GM12878 (cell line): ENCODE data around the gene BTBD7. TPM values are rescaled to one million over a fixed set of nuclear protein-coding genes. Genes with fewer than 3 reads are reported as not detected.

Source experiments
- ATAC-seq: fragments of 200-7000 bp; cut with Tn5 transposase; 3 replicates; pipeline ENCODE4 v1.9.1; 2020; ENCODE audit warnings: mild to moderate bottlenecking, moderate library complexity
- BruUV-seq: library from RNA; stranded (reverse); fragments of 400-500 nt; replicated peaks from 2 replicates; lab custom pipeline; 2021; lab: Mats Ljungman, UMichigan
- CTCF ChIA-PET: fragments of 300-600 bp; sonication (Branson Sonifier 250); formaldehyde crosslinking; extraction: SDS; loops from one replicate; lab custom pipeline; 2021; ENCODE audit warnings: inconsistent platforms; lab: Yijun Ruan, JAX
- POLR2A ChIA-PET: fragments of 350-600 bp; formaldehyde crosslinking; extraction: SDS; loops from one replicate; lab custom pipeline; 2021; ENCODE audit warnings: inconsistent platforms; lab: Charles Lee
- RAD21 ChIA-PET: fragments of 300-600 bp; sonication (Branson Sonifier 250); formaldehyde crosslinking; loops from one replicate; lab custom pipeline; 2023; ENCODE audit warnings: antibody characterized with exemption; ENCODE audit not compliant: unreplicated experiment; lab: Charles Lee
- SMC1A ChIA-PET: fragments of 300-600 bp; sonication (Branson Sonifier 250); formaldehyde crosslinking; loops from one replicate; lab custom pipeline; 2023; ENCODE audit not compliant: unreplicated experiment, uncharacterized antibody; lab: Charles Lee
- DNase-seq: peaks from one replicate; pipeline ENCODE4 v3.0.0-alpha.2; 2011; ENCODE audit warnings: low read depth, low spot score
- FAIRE-seq: peaks from 3 replicates; lab custom pipeline; 2011; peaks lifted over from hg19 to GRCh38; lab: Jason Lieb, UNC
- H2AFZ ChIP-seq: 2 replicates; pipeline ENCODE4 v1.6.0; 2011; ENCODE audit warnings: low read depth, low read length, control low read depth; ENCODE audit not compliant: control insufficient read depth
- H3K27ac ChIP-seq: 2 replicates; pipeline ENCODE4 v1.5.1; 2011; ENCODE audit warnings: control low read depth; ENCODE audit not compliant: control insufficient read depth, insufficient read depth
- H3K27me3 ChIP-seq, 2 experiments: replicated peaks in 1 of 2; 2 replicates each; pipeline versions ENCODE4 v1.6.0 to v1.6.1; 2011; ENCODE audit warnings: low read length in 1 of 2; ENCODE audit not compliant: control insufficient read depth in 2 of 2, insufficient read depth in 2 of 2
- H3K36me3 ChIP-seq, 2 experiments: 2 replicates each; pipeline ENCODE4 v1.5.1; 2011; ENCODE audit warnings: low read length in 1 of 2; ENCODE audit not compliant: control insufficient read depth in 2 of 2, insufficient read depth in 2 of 2
- H3K4me1 ChIP-seq: 2 replicates; pipeline ENCODE4 v1.6.1; 2011; ENCODE audit warnings: mild to moderate bottlenecking, low read length, moderate library complexity, mixed read lengths; ENCODE audit not compliant: control insufficient read depth, insufficient read depth
- H3K4me2 ChIP-seq: 2 replicates; pipeline ENCODE4 v1.6.0; 2011; ENCODE audit warnings: control low read depth; ENCODE audit not compliant: control insufficient read depth, insufficient read depth
- H3K4me3 ChIP-seq: fragments of 200-600 bp; sonication (generic); 2 replicates; pipeline ENCODE4 v1.5.1; 2016
- H3K79me2 ChIP-seq: 2 replicates; pipeline ENCODE4 v1.6.0; 2011; ENCODE audit warnings: low read length; ENCODE audit not compliant: control insufficient read depth, insufficient read depth
- H3K9ac ChIP-seq: 2 replicates; pipeline ENCODE4 v1.8.0; 2011; ENCODE audit warnings: low read length, control low read depth, mixed read lengths; ENCODE audit not compliant: control insufficient read depth, insufficient read depth
- H3K9me3 ChIP-seq: replicated peaks from 3 replicates; pipeline ENCODE4 v1.5.1; 2011; ENCODE audit warnings: mild to moderate bottlenecking, low read length; ENCODE audit not compliant: control insufficient read depth, insufficient read depth
- H4K20me1 ChIP-seq: 2 replicates; pipeline ENCODE4 v1.6.0; 2011; ENCODE audit not compliant: control insufficient read depth, insufficient read depth
- ATF3 ChIP-seq: IDR thresholded peaks from 2 replicates; pipeline ENCODE4 v1.6.1; 2011; ENCODE audit warnings: low read depth, mild to moderate bottlenecking, low read length, moderate library complexity, borderline replicate concordance; ENCODE audit errors: extremely low read depth
- HDAC2 ChIP-seq: fragments of 200-600 bp; sonication (generic); IDR thresholded peaks from 2 replicates; pipeline ENCODE4 v1.6.1; 2017
- KLF5 ChIP-seq: fragments of 450-650 bp; IDR thresholded peaks from 2 replicates; pipeline ENCODE4 v1.6.1; 2014; ENCODE audit warnings: mild to moderate bottlenecking; ENCODE audit not compliant: partially characterized antibody
- MEF2B ChIP-seq: fragments of 450-650 bp; IDR thresholded peaks from 2 replicates; pipeline ENCODE4 v1.6.1; 2018; ENCODE audit warnings: mild to moderate bottlenecking, moderate library complexity; ENCODE audit not compliant: partially characterized antibody, poor library complexity, severe bottlenecking
- NFIC ChIP-seq: IDR thresholded peaks from 2 replicates; pipeline ENCODE4 v1.6.1; 2012; ENCODE audit warnings: low read depth, mild to moderate bottlenecking, inconsistent platforms, low read length, moderate library complexity
- PML ChIP-seq: IDR thresholded peaks from 2 replicates; pipeline ENCODE4 v1.6.1; 2012; ENCODE audit warnings: low read length, inconsistent platforms
- RB1 ChIP-seq: fragments of 450-650 bp; formaldehyde crosslinking; IDR thresholded peaks from 2 replicates; pipeline ENCODE4 v1.6.1; 2017; ENCODE audit warnings: mild to moderate bottlenecking, borderline replicate concordance
- SIN3A ChIP-seq: IDR thresholded peaks from 2 replicates; pipeline ENCODE4 v1.6.1; 2012; ENCODE audit warnings: low read depth, low read length, improper control_type of control experiment
- TCF7 ChIP-seq: IDR thresholded peaks from 2 replicates; pipeline ENCODE4 v1.6.1; 2014; ENCODE audit warnings: antibody characterized with exemption, borderline replicate concordance
- ZBTB4 ChIP-seq: fragments of 450-650 bp; formaldehyde crosslinking; IDR thresholded peaks from 2 replicates; pipeline ENCODE4 v1.4.0; 2022; ENCODE audit warnings: mild to moderate bottlenecking, moderate library complexity
- ZSCAN29 ChIP-seq: fragments of 450-650 bp; IDR thresholded peaks from 2 replicates; pipeline ENCODE4 v1.6.1; 2017; ENCODE audit warnings: mild to moderate bottlenecking, moderate library complexity
- whole genome bisulfite sequencing: methylation state at CpG from one replicate; pipeline ENCODE4 v1.1.6; 2016; ENCODE audit warnings: low lambda C conversion rate; ENCODE audit not compliant: insufficient replicate concordance, insufficient coverage; ENCODE audit errors: missing lambda C conversion rate; 5-methylcytosine and 5-hydroxymethylcytosine counted together
- in situ Hi-C: fragments of 300-500 bp; cut with MboI; formaldehyde crosslinking; loops from 9 replicates; pipeline ENCODE4 v1.14.3; 2018; ENCODE audit warnings: mixed read lengths
- intact Hi-C: fragments of 100-400 bp; cut with micrococcal nuclease; formaldehyde crosslinking; loops from one replicate; pipeline ENCODE4 v1.14.2; 2022; ENCODE audit not compliant: unreplicated experiment
- polyA plus RNA-seq, 11 experiments: library from polyadenylated mRNA; depleted of rRNA in 4 of 11; unstranded in 6 of 11; stranded (reverse) in 5 of 11; fragments of >200 nt; fragmentation: Nextera tagmentation in 4 of 11; fragmentation: Illumina TruSeq in 1 of 11; extraction: Ambion mirVana in 4 of 11; extraction: Trizol in 1 of 11; gene quantifications; 1 replicate in 1 of 11; 2 replicates in 10 of 11; pipeline versions ENCODE4 v1.2.1 to v1.2.3, GENCODE V29; 2011 to 2016; ENCODE audit warnings: inconsistent platforms in 2 of 11, missing spikeins in 2 of 11, low read depth in 1 of 11
- total RNA-seq, 4 experiments: library from RNA; depleted of rRNA in 3 of 4; stranded (reverse); fragments of >200 nt in 3 of 4; fragmentation: Illumina TruSeq in 1 of 4; extraction: Trizol in 1 of 4; gene quantifications; 2 replicates each; pipeline versions ENCODE4 v1.2.1 to v1.2.3, GENCODE V29; 2013 to 2021

BTBD7 gene
- total and polyA plus RNA-seq, 10 of the 15 experiments (the other 5 are each of a cell fraction or from before 2014, with no cell fraction given) = 3.6 to 17.0 (median 9.6) TPM

GRCh38 chr14:93320489-93320888 lies 12.3 kb downstream of the BTBD7 start:
- DNase-seq = no peak

GRCh38 chr14:93319958-93320357 lies 12.9 kb downstream of the BTBD7 start:
- peaks cover 27% of the 10 kb centered on the region for H3K4me1 ChIP-seq
- RAD21 ChIA-PET = interaction anchor here (1.1 to 3.0 kb wide), 2 partner anchors 10 to 12 kb away, joined by 5 to 12 read pairs; no protein-coding TSS in a partner anchor
- CTCF ChIA-PET = interaction anchor here (4.6 kb wide), 1 partner anchor 10 kb away, joined by 26 read pairs; no protein-coding TSS in a partner anchor
- no peaks in the 10 kb centered on the region for H4K20me1 ChIP-seq
- H3K9ac ChIP-seq = no peak overlapping the region
- no peak overlapping the region; the same call in 1 of the 2 replicates for H3K4me3 ChIP-seq
- SMC1A ChIA-PET = interaction anchor here (0.6 to 7.4 kb wide), 4 partner anchors 9 to 28 kb away, joined by 3 to 41 read pairs (median 4); no protein-coding TSS in a partner anchor
- peak; percentile 64 for ATAC-seq
- intact Hi-C loops = no loop called here
- BruUV-seq = no TSS peak
- TF ChIP-seq NFIC (0 out of 2 replicates have a peak, but pooled peaks have one; percentile 22), TCF7 (no peak), HDAC2 (no peak), ZSCAN29 (no peak), ZBTB4 (no peak)
- TF ChIP-seq, all 136 proteins: peak for 1
- Histone ChIP-seq H3K36me3 (peaks cover 0 to 3% of the 10 kb centered on the region in 2 experiments; a peak in 2 of 4 replicates), H3K4me2 (peak overlapping the region; percentile 71), H3K79me2 (peaks cover 87% of the 10 kb centered on the region), H3K27me3 (no peaks in the 10 kb centered on the region), H3K9me3 (no peaks in the 10 kb centered on the region), H3K27ac (peak overlapping the region; percentile 66), H2AFZ (no peak overlapping the region)
- POLR2A ChIA-PET = no interaction called here
- DNase-seq (no peak), FAIRE-seq (peak; percentile 65)
- in situ Hi-C loops = no loop called here
- WGBS = 0% methylated on average over 1 of the region's 1 CpG

More at GRCh38 chr14:93320489-93320888, 12.3 kb downstream of the BTBD7 start:
- intact Hi-C loops = no loop called here
- ATAC-seq (no peak), FAIRE-seq (no peak)
- Histone ChIP-seq H3K4me3 (no peak overlapping the region; the same call in 1 of the 2 replicates), H3K79me2 (peaks cover 86% of the 10 kb centered on the region), H3K9ac (no peak overlapping the region), H3K27ac (peak overlapping the region; percentile 66), H3K27me3 (no peaks in the 10 kb centered on the region), H3K4me2 (peak overlapping the region; percentile 71; the same call in 1 of the 2 replicates), H3K9me3 (no peaks in the 10 kb centered on the region)
- BruUV-seq = no TSS peak
- RAD21 ChIA-PET = interaction anchor here (1.1 to 3.0 kb wide), 2 partner anchors 9 to 11 kb away, joined by 5 to 12 read pairs; no protein-coding TSS in a partner anchor
- CTCF ChIA-PET = interaction anchor here (4.6 kb wide), 1 partner anchor 10 kb away, joined by 26 read pairs; no protein-coding TSS in a partner anchor
- TF ChIP-seq ATF3 (no peak), KLF5 (no peak), PML (no peak), SIN3A (no peak), RB1 (no peak), MEF2B (no peak)
- TF ChIP-seq, all 136 proteins: peak for 0
- Histone ChIP-seq H3K36me3 (peaks cover 0 to 3% of the 10 kb centered on the region in 2 experiments; a peak in 2 of 4 replicates), H3K4me1 (peaks cover 27% of the 10 kb centered on the region), H4K20me1 (no peaks in the 10 kb centered on the region), H2AFZ (no peak overlapping the region)
- in situ Hi-C loops = no loop called here
- ChIA-PET SMC1A (interaction anchor here (0.6 to 7.4 kb wide), 4 partner anchors 8 to 29 kb away, joined by 3 to 41 read pairs (median 4); no protein-coding TSS in a partner anchor), POLR2A (no interaction called here)
